HepG2 (cell line): ENCODE results near the gene CTDSP2.

Source experiments
- CEBPB ChIP-seq: IDR thresholded peaks from 2 replicates; pipeline ENCODE4 v1.6.1; 2011; ENCODE audit warnings: low read depth, low read length, improper control_type of control experiment, borderline replicate concordance
- MTERF4 ChIP-seq: sonication (generic); formaldehyde crosslinking; IDR thresholded peaks from 2 replicates; pipeline ENCODE4 v1.8.0; 2023; ENCODE audit warnings: mild to moderate bottlenecking, missing genetic modification reagents

DNA sequence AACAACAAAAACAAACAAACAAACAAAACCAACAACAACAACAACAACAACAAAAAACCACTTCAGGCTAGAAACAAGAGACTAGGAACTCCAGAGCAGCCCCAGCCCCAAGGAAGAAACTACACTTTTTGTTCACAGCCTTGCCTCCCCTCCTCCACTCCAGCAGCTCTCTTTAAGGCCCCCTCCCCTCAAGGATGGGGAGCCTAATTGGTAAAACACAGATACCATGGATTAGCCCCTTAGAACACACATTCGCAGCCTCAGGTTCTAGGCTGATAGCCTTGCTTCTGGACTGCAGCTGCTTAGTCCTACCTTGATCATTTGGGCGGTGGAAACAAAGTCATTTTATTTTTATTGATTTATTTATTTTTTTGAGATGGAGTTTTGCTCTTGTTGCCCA lies 16.1 kb downstream of the CTDSP2 start:
- TF ChIP-seq MTERF4 (CRISPR knock-in tag) (no peak), CEBPB (no peak)
